GM19438 (cell line): ENCODE results near the gene EGR1.
"Not testable (repeated sequence)": the region's sequence is repeated elsewhere in the genome, so short reads cannot be mapped to it uniquely, and the experiment has no call there.

Experiments used
- ATAC-seq: cut with Tn5 transposase; IDR thresholded peaks from one replicate; pipeline ENCODE4 v1.9.1; 2021; ENCODE audit warnings: low read depth; ENCODE audit not compliant: unreplicated experiment

EGR1 gene

DNA sequence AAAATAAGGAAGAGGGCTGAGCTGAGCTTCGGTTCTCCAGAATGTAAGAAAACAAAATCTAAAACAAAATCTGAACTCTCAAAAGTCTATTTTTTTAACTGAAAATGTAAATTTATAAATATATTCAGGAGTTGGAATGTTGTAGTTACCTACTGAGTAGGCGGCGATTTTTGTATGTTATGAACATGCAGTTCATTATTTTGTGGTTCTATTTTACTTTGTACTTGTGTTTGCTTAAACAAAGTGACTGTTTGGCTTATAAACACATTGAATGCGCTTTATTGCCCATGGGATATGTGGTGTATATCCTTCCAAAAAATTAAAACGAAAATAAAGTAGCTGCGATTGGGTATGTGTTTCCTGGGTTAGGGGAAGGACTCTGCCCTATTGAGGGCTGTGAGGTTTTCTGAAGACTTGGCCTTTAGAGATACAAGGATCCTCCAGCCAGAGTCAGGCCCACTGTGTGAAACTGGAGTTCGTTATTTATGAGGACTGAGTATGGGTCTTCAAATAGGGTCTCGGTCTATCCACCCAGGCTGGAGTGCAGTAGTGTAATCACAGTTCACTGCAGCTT lies 3.8 kb downstream of the EGR1 start:
- no peak for ATAC-seq

DNA sequence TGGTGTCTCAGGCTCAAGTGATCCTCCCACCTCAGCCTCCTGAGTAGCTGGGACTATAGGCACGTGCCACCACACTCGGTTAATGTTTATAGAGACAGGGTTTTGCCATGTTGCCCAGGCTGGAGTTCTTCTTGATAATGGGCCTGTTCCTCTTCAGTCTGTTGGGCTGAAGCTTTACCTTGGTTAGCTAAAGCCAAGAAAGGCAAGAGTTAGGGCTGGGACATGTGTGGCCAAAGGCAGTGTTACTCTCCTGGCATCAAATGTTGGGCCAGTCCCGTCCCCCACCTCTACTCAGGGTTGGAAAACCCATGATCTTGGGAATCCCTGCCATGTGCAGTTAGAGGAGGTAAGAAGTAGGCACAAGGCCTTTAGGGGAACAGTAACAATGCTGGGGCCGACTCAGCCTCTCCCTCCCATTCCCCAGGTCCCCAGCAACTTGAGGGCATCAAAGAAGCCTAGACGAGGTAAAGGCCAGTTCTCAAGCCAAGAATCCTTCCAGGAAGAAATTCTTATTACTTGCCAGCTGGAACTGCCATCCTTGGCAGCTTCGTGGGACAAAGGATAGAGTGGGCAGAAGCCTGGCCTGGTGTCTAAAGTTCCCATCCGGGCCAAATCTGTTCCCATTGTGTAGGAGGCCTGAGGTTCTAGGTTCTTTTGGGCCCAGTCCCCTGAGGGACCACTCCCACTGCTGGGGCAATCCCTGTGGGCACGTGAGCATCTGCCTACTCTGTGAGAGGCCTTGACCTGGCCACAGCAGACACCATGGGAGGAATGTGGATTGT lies 4.5 kb downstream of the EGR1 start:
- no peak for ATAC-seq

GRCh38 chr5:138470322-138471051 lies 5.2 kb downstream of the EGR1 start:
- ATAC-seq = no peak

GRCh38 chr5:138471052-138471361 lies 5.7 kb downstream of the EGR1 start:
- ATAC-seq = no peak

- ATAC-seq = no peak
Measured at GRCh38 chr5:138472353-138472752, 7.1 kb downstream of the EGR1 start.

DNA sequence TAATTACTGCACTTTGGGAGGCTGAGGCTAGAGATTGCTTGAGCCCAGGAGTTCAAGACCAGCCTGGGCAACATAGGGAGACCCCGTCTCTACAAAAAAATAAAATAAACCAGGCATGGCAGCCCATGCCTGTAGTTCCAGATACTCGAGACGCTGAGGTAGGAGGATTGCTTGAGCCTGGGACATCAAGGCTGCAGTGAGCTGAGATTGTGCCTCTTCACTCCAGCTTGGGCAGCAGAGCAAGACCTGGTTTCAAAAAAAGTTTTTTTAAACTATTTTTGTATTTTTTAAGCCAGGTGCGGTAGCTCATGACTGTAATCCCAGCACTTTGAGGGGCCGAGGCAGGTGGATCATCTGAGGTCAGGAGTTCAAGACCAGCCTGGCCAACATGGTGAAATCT lies 7.9 kb downstream of the EGR1 start:
- ATAC-seq = not testable (repeated sequence)

DNA sequence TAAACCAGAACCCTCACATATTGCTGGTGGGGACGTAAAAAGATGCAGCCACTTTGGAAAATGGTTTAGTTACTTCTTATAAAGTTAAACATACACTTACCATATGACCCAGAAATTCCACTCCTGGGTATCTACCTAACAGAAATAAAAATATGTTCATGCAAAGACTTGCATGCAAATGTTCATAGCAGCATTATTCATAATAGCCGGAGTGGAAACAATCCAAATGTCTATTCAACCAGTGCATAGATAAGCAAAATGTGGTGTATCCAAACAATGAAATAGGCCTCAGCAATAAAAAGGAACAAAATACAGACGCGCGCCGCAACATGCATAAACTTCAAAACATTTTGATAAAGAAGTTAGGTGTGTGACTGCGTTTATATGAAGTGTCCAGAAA lies 11.6 kb downstream of the EGR1 start:
- ATAC-seq = no peak

DNA sequence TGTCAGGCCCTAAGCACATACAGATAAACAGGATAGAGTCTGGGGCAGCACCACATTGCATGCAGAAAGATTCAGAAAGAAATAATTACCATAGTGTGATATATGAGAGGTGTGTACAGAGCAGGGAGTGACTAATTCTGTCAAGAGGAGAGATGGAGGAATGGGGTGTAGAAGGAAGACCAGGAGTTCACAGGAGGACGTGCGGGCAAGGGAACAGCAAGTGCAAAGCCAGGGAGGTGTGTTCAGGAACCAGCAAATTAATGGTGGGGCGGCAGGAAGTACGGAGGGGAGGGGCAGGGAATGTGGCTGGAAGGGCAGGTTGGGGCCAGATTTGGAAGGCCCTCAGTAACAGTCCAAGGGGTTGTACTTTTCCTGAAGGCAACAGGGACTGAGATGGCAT lies 17.4 kb downstream of the EGR1 start:
- ATAC-seq = no peak

GRCh38 chr5:138488481-138488945 lies 23.2 kb downstream of the EGR1 start:
- no peak for ATAC-seq

DNA sequence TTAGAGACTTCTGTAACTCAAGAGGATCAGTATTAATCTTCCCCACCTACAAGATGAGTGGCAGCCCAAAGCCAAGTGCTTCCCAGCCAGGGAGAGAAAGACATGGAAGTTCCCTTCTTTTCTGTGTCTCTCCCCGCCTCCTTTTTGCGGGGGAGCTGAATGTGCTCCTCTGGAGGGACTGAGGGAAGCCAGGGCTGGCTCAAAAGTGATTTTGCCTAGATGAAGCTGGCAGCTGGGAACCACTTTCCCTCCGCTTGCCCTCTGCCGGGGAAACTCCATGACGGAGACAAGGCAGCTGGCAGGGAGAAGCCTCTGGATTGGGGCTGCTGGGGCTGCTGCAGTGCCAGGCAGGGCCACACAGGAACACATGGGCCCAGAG lies 24.4 kb downstream of the EGR1 start:
- no peak for ATAC-seq

DNA sequence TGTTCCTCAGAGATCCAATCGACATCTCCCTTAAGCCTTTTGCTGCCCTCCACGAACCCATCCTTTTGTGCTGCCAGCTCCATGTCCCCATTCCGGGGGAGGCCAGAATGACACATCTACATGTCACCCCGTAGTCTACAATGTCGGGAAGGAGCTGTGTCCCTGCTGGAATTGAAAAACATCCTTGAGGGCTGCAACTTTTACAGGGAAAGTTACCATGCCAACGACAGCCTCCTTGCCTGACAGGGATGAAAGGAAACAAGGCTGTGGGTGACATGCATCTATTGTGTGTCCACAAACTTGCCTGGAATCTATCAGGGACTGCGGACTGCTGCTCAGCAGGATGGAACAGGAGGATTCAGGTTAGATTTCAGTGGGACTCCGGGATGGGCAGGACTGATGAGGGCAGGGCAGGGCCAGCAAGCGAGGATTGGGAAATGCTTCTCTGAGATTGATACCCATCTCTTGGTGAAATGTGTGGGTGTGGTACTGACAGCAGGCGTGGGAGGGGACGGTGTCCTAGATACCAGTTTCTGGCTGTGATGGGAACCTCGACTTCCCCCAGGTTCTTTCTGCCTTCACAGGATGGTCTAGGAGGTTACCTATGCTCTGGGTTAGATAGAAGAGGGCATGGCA lies 25.5 kb downstream of the EGR1 start:
- ATAC-seq = no peak

DNA sequence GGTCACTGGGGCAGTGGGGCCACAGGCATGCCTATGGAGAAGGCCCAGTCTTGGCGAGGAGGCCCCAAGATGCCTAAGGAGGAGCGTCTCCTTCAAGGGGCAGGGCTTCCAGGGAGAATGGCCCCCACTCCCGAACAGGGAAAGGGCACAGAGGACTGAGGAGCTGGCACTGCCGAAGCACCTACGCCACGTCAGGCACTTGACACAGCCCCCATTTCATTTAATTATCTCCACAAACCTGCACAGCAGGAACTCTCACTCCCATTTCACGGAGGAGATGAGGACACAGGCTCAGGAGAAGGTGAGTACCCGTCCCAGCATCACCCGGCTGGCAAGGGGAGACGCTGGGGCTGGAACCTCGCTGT lies 26.0 kb downstream of the EGR1 start:
- ATAC-seq = no peak

GRCh38 chr5:138491669-138492559 lies 26.6 kb downstream of the EGR1 start:
- peak; percentile 96 for ATAC-seq

DNA sequence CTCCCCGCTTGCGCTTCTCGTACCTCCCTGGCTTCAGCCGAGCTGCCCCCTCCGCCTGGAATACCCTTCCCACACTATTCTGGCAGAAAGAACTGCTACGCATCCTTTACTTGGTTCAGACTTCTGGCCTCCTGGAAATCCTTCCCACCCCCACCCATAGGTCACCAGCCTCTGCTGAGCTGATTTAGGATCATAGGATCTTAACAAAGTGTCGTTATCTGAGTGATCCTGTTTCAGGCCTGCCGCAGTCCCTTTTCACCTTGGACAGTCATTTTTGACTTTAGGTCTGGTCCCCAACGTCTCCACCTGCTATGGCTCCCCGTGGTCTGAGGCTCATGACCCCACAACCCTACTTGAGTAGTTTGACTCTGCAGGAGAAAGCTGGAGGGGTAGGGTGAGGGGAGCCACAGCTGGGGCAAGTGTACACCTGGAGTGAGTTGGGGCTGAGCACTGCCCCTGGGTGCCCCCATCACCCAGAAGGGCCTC lies 27.3 kb downstream of the EGR1 start:
- no peak for ATAC-seq

- ATAC-seq = no peak
Measured at GRCh38 chr5:138495351-138495750, 30.1 kb downstream of the EGR1 start.

DNA sequence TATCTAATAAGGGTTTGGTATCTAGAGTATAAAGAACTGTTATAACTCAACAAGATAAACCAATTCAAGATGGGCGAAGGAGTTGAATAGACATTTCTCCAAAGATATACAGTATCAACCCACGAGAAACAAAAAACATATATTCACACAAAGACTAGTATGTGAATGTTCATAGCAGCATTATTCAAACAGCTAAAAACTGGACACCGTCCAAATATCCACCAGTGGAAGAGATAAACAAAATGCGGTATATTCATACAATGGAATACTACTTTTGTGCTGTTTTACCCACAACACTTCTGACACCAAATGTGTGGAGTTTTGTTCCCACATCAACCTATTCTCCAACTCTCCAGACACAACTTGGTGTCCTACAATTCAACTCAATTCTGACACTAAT lies 33.1 kb downstream of the EGR1 start:
- no peak for ATAC-seq

GRCh38 chr5:138502121-138502520 lies 36.8 kb downstream of the EGR1 start:
- ATAC-seq = no peak

DNA sequence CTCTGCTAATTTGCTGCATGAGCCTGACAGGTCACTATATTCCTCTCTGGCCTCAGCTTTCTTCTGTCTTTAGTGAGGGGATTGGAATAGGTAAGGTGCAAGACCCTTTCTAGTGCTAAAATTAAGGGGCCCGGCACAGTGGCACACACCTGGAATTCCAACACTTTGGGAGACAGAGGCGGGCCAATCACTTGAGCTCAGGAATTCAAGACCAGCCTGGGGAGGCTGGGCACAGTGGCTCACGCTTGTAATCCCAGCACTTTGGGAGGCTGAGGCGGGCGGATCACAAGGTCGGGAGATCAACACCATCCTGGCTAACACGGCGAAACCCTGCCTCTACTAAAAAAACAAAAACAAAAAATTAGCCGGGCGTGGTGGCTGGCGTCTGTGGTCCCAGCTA lies 37.2 kb downstream of the EGR1 start:
- no peak for ATAC-seq

DNA sequence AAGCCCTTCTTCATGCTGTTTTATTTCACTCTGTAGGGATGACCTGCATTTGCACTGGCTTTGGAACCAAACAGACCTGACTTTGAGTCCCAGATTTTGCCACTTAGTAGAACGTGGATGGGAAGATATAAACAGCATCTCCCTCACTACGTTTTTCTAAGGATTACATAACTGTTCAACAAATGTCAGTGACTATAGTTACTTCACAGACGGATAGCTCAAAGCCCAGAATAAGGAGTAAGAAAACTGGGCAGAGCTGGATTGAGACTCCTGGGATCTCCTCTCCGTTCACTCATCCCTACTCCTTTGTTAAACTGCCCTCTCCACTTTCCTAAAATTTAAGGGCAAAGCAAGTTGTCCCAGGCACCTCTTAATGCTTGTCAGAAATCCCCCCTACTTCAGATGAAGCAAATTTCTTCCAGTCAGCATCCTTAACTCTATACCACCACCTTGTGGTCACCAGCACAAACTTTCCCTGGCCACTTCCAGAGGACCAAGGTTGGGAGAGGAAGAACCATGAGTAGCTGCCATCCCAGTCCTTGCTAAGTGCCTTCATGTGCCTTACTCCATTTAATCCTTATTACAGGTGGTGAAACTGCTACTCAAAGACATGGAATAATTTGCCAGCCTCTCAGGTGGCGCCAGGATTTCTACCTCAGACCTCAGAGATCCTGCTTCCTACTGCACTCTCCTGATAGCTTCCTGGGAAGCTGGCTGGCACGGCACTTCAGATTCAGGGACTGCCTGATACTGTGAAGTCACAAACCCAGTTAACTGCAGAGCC lies 38.4 kb downstream of the EGR1 start:
- ATAC-seq = no peak

- ATAC-seq = no peak
Measured at GRCh38 chr5:138504799-138505198, 39.5 kb downstream of the EGR1 start.
